ENCODE data around the gene LMCD1. TPM values are rescaled to one million over a fixed set of nuclear protein-coding genes. Genes with fewer than 3 reads are reported as not detected.
A peak's percentile ranks its signal among the peaks of the same experiment; 100 is the strongest.

LMCD1 gene
- total and polyA plus RNA-seq, 2 experiments from 2014 or later: 21.8 to 35.3 TPM

DNA sequence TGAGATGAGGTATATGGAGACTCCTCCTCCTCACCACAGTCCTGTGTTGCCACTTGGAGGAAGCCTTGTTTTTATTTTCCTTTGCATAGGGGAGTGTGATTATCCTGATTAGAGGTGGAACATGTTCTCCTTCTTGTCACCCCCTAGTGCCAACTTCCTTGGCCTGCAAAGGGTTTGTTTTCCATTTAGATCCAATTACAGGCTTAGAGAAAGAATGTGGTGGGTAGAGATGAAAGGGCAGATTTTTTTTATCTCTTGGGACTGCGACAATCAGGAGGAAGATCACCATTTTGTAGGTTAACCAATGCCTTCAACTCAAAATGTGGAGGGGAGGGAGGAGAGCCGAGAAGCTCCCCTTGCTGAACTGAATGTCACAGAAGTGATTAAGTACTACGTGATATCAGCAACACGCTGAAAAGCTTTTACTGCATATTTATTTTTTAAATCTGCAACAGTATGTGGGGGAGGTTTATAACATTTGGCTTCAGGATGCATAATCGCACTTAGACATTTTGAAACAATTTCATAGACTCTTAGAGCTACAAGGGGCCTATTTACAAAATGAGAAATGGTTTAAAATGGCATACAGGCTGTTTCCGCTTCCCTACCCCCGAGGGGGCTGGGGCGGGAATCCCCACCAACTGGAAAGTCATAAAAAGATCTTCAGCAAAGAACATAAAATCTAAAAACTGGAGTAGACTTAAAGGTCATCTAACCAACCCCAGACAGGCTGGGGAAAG, 2.4 kb downstream of the LMCD1 start:
- 0 out of 2 replicates have a peak, but pooled peaks cover 5% of the 10 kb centered on the region for H3K36me3 ChIP-seq (ENCODE audit: insufficient read depth)
- H3K9me2 ChIP-seq (ENCODE audit: insufficient read depth): no peaks in the 10 kb centered on the region
- no peaks in the 10 kb centered on the region for H4K20me1 ChIP-seq (replicated peaks; ENCODE audit: insufficient read depth)
- H3K27ac Mint-ChIP-seq: no peak overlapping the region
- no peaks in the 10 kb centered on the region for H3K27me3 ChIP-seq (ENCODE audit: insufficient read depth)
- H3F3A ChIP-seq (replicated peaks; ENCODE audit: low read depth): no peaks in the 10 kb centered on the region
- H3K79me2 ChIP-seq (replicated peaks; ENCODE audit: insufficient read depth): peaks cover 19% of the 10 kb centered on the region
- H3K27me3 Mint-ChIP-seq (ENCODE audit: insufficient read depth, low read depth, poor library complexity): peaks cover 8% of the 10 kb centered on the region
- H3K27ac ChIP-seq (ENCODE audit: low read depth): no peak overlapping the region
- no peak overlapping the region for H3K4me3 Mint-ChIP-seq
- peaks cover 45% of the 10 kb centered on the region for H3K4me1 Mint-ChIP-seq
- no peak for ATAC-seq
- H2AFZ ChIP-seq: no peak overlapping the region
- no peaks in the 10 kb centered on the region; the same call in 1 of the 3 replicates for H3K9me3 Mint-ChIP-seq
- peaks cover 3% of the 10 kb centered on the region; the same call in 1 of the 3 replicates for H3K36me3 Mint-ChIP-seq (ENCODE audit: low read depth)
- DNase-seq (ENCODE audit: low spot score): peak; percentile 57
- H3K4me2 ChIP-seq: peak overlapping the region; percentile 23
- 0 out of 2 replicates have a peak overlapping the region, but pooled peaks have one; percentile 1 for H3K4me3 ChIP-seq
- peaks cover 38% of the 10 kb centered on the region for H3K4me1 ChIP-seq (ENCODE audit: insufficient read depth)
- TF ChIP-seq CREB1 (CRISPR knock-in tag; IDR thresholded peaks at IDR 0.05; ENCODE audit: low read depth) (no peak), JUNB (IDR thresholded peaks at IDR 0.05; ENCODE audit: unreplicated experiment) (no peak), EZH2phosphoT487 (IDR thresholded peaks at IDR 0.05; ENCODE audit: unreplicated experiment) (no peak), ETS1 (IDR thresholded peaks at IDR 0.05) (no peak), EZH2 (IDR thresholded peaks at IDR 0.05; ENCODE audit: low read depth, unreplicated experiment) (no peak), CTCF (conservative IDR thresholded peaks at IDR 0.05; ENCODE audit: low read depth in 2 of 2) (peak in 1 of 2 experiments; percentile 20; a peak in 2 of 4 replicates)

DNA sequence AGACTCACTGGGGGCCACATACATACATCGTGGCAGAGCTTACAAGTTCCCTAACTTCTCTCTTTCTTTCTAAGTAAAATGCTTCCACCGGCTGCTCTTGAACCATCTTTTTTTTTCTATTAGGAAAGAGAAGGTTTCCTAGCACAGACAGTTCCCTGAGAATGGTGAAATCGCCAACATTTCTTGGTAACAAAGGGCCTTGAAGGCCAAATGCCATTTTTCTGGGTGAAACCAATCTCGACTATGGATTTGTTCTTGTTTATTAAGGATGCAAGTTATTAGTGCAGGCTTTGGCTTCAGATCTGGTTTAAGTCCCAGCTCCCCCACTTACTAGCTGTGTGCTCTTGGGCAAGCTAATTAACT, 3.0 kb downstream of the LMCD1 start:
- no peak overlapping the region for H2AFZ ChIP-seq
- H3K9me2 ChIP-seq (ENCODE audit: insufficient read depth): no peaks in the 10 kb centered on the region
- Mint-ChIP-seq H3K9me3 (no peaks in the 10 kb centered on the region; the same call in 2 of the 3 replicates), H3K27me3 (ENCODE audit: insufficient read depth, low read depth, poor library complexity) (peaks cover 7% of the 10 kb centered on the region), H3K4me3 (no peak overlapping the region), H3K4me1 (peaks cover 40% of the 10 kb centered on the region), H3K36me3 (ENCODE audit: low read depth) (no peaks in the 10 kb centered on the region; the same call in 2 of the 3 replicates), H3K27ac (no peak overlapping the region)
- peaks cover 19% of the 10 kb centered on the region for H3K79me2 ChIP-seq (replicated peaks; ENCODE audit: insufficient read depth)
- no peaks in the 10 kb centered on the region for H4K20me1 ChIP-seq (replicated peaks; ENCODE audit: insufficient read depth)
- peak overlapping the region; percentile 23; the same call in 1 of the 2 replicates for H3K4me2 ChIP-seq
- no peak for TF ChIP-seq EZH2phosphoT487 (IDR thresholded peaks at IDR 0.05; ENCODE audit: unreplicated experiment)
- no peak for ATAC-seq
- no peaks in the 10 kb centered on the region for H3K27me3 ChIP-seq (ENCODE audit: insufficient read depth)
- H3F3A ChIP-seq (replicated peaks; ENCODE audit: low read depth): no peaks in the 10 kb centered on the region
- H3K4me1 ChIP-seq (ENCODE audit: insufficient read depth): peaks cover 38% of the 10 kb centered on the region
- H3K27ac ChIP-seq (ENCODE audit: low read depth): no peak overlapping the region
- H3K36me3 ChIP-seq (ENCODE audit: insufficient read depth): 0 out of 2 replicates have a peak, but pooled peaks cover 5% of the 10 kb centered on the region
- no peak for DNase-seq (ENCODE audit: low spot score)
- no peak overlapping the region for H3K4me3 ChIP-seq

Measured in GM23338 (cell line).